ENCODE data around the gene NRG2. TPM values are rescaled to one million over a fixed set of nuclear protein-coding genes. Genes with fewer than 3 reads are reported as not detected.

The NRG2 gene
- under 1 TPM in 1 of 2 experiments, not detected in 1; 0.11 TPM for total RNA-seq

DNA sequence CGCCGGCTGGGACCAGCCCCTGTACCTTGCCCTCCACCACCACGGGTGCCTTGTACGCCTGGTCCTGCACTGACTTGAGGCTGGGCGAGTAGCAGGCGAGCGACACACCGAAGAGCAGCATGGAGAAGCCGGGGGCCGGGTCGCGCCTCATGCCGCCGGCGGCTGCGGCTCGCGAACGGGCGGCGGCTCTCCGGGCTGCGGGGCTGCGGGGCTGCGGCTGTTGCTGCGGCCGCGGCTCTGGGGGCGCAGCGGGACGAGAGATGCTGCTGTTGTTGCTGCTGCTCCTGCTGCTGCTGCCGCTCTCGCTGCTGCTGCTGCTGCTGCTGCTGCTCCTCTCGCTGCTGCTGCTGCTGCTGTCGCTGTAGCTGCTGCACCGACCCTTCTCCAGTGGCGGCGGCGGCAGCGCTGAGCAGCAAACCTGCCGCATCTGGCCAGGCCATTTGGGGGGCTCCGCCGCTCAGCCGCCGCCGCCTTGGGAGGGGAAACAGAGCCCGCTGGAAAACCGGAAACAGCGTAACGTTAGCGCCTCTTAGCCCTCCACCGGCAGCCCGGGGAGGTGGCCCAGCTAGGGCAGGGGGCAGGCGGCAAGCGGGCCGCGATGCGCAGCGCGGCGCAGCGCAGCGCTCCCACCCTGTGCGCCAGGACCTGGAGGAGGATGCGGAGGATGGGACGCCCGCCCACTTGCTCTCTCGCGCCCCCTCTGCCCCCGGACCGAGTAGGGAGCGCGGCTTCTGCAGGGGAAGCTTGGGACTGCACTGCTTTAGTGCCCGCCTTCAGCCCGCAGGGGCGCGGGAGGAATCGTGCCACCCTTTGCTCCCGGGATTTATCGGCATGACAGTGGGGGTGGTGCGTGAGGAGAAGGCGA lies at the start of gene NRG2:
TSS of gene NRG2 (minus strand) at position 657 of the 865 bp plus-strand sequence.
- no peaks in the 10 kb centered on the region for H3K9me3 Mint-ChIP-seq

DNA sequence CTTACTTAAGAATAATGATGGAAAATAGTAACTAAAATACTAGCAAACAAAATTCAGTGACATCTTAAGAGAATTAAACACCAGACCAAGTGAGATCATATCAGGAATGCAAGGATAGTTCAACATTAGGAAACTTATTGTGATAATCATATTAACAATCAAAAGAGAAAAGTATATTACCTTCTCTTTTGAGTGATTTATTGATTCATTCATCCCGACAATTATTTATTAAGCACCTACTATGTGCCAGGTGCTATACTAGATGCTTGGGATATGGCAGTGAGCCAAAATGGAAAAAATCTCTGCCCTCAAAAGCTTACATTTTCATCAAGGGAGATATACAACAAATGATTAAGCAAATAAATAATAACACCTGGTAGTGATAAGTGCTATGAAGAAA lies 47.2 kb upstream of the NRG2 start:
- H3K9me3 Mint-ChIP-seq: peaks cover 18% of the 10 kb centered on the region

More for the DNA sequence above, at the start of gene NRG2:
- Mint-ChIP-seq H3K36me3 (ENCODE audit: low read depth) (no peaks in the 10 kb centered on the region), H3K27ac (no peak within 1 kb of the TSS), H3K27me3 (peaks cover 50% of the 10 kb centered on the region), H3K4me1 (ENCODE audit: low read depth) (peaks cover 8% of the 10 kb centered on the region), H3K4me3 (peak within 1 kb of the TSS; percentile 66)
- TF ChIP-seq, protein P1, sequence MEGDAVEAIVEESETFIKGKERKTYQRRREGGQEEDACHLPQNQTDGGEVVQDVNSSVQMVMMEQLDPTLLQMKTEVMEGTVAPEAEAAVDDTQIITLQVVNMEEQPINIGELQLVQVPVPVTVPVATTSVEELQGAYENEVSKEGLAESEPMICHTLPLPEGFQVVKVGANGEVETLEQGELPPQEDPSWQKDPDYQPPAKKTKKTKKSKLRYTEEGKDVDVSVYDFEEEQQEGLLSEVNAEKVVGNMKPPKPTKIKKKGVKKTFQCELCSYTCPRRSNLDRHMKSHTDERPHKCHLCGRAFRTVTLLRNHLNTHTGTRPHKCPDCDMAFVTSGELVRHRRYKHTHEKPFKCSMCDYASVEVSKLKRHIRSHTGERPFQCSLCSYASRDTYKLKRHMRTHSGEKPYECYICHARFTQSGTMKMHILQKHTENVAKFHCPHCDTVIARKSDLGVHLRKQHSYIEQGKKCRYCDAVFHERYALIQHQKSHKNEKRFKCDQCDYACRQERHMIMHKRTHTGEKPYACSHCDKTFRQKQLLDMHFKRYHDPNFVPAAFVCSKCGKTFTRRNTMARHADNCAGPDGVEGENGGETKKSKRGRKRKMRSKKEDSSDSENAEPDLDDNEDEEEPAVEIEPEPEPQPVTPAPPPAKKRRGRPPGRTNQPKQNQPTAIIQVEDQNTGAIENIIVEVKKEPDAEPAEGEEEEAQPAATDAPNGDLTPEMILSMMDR (IDR thresholded peaks at IDR 0.05): peak; percentile 36
- CTCF ChIA-PET: interaction anchor here (1.0 to 2.8 kb wide), 7 partner anchors 11 to 102 kb away, joined by 3 to 14 read pairs (median 4); no protein-coding TSS in a partner anchor
- peak; percentile 47 for DNase-seq
- intact Hi-C loops (cut with micrococcal nuclease): no loop called here
- POLR2A ChIA-PET: interaction anchor here (0.8 kb wide), 1 partner anchor 72 kb away, joined by 3 read pairs; no protein-coding TSS in a partner anchor
- peak; percentile 81 for ATAC-seq

DNA sequence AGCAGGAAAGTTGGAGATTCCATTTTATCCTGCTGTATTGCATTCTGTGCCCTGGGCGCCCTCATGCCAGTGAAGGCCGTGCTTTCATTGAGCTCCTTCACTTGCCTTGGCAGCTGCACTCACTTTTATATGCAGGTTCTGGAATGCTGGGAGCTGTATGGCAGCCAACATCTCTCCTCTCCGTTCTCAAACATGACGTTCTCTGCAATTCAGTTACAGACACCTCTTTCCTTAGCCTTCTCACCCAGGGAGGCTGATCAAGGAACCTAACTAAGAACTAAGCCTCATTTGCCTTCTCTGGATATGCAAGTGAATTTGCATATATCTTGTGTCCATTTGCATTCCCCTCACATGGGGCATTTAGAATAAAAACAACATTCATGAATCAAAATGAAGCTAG lies 41.4 kb upstream of the NRG2 start:
- H3K27ac Mint-ChIP-seq: no peak overlapping the region
- ATAC-seq (no peak), DNase-seq (no peak)
- no peaks in the 10 kb centered on the region for H3K36me3 Mint-ChIP-seq (ENCODE audit: low read depth)
- H3K9me3 Mint-ChIP-seq: peaks cover 4% of the 10 kb centered on the region
- H3K4me1 Mint-ChIP-seq (ENCODE audit: low read depth): peaks cover 2% of the 10 kb centered on the region
- peaks cover 16% of the 10 kb centered on the region for H3K27me3 Mint-ChIP-seq
- TF ChIP-seq, protein P1 (IDR thresholded peaks at IDR 0.05): no peak
- intact Hi-C loops (cut with micrococcal nuclease): no loop called here
- POLR2A ChIA-PET: no interaction called here
- no peak overlapping the region for H3K4me3 Mint-ChIP-seq
- CTCF ChIA-PET: interaction anchor here (0.9 to 3.3 kb wide), 4 partner anchors 12 to 72 kb away, joined by 3 to 16 read pairs (median 3); no protein-coding TSS in a partner anchor

More for the DNA sequence above, 47.2 kb upstream of the NRG2 start:
- Mint-ChIP-seq H3K27me3 (peaks cover 7% of the 10 kb centered on the region), H3K36me3 (ENCODE audit: low read depth) (no peaks in the 10 kb centered on the region), H3K4me3 (no peak overlapping the region), H3K4me1 (ENCODE audit: low read depth) (peaks cover 1% of the 10 kb centered on the region), H3K27ac (no peak overlapping the region)
- ChIA-PET CTCF (no interaction called here), POLR2A (no interaction called here)
- ATAC-seq (no peak), DNase-seq (no peak)
- TF ChIP-seq, protein P1 (IDR thresholded peaks at IDR 0.05): no peak
- intact Hi-C loops (cut with micrococcal nuclease): no loop called here

DNA sequence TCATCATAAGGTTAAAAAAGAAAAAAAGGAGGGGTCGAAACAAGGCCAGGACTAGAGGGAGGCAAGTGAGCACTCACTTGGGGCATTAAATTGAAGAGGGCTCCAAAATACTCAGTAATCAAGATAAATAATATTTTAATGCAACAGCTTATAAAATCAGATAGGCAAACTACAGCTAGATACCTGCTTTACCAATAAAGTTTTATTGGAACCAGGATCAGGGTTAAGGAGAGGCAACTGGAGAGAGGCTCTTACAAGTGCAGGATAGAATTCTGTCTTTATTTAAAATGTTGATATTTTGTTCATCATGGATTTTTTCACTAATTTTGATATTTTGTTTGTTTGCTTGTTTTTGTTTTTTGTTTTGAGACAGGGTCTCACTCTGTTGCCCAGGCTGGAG lies 40.6 kb upstream of the NRG2 start:
- H3K27me3 Mint-ChIP-seq: peaks cover 16% of the 10 kb centered on the region
- ATAC-seq (no peak), DNase-seq (no peak)
- ChIA-PET CTCF (interaction anchor here (1.0 to 3.3 kb wide), 3 partner anchors 11 to 62 kb away, joined by 3 to 16 read pairs (median 4); no protein-coding TSS in a partner anchor), POLR2A (no interaction called here)
- H3K4me1 Mint-ChIP-seq (ENCODE audit: low read depth): peaks cover 2% of the 10 kb centered on the region
- TF ChIP-seq, protein P1 (IDR thresholded peaks at IDR 0.05): no peak
- H3K36me3 Mint-ChIP-seq (ENCODE audit: low read depth): no peaks in the 10 kb centered on the region
- H3K4me3 Mint-ChIP-seq: no peak overlapping the region
- intact Hi-C loops (cut with micrococcal nuclease): no loop called here
- no peak overlapping the region for H3K27ac Mint-ChIP-seq
- no peaks in the 10 kb centered on the region for H3K9me3 Mint-ChIP-seq

DNA sequence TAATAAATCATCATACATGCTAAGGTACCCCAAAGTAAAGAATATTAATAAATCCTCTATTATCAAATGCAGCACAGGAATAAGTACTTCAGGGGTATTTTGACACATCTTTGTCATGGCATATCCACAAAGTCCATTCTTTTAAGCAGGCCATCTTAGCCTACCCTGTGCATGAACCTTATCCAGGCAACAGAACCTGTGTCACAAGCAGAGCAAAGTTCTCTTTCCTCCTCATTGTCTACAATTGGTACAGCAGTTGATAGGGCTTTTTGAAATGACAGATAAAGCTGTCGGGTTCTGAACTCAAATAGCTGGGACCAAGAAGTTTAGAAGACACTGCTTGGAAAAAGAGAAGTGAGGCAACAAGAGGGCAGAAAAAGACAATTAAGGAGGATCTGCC lies 40.0 kb upstream of the NRG2 start:
- Mint-ChIP-seq H3K27ac (no peak overlapping the region), H3K36me3 (ENCODE audit: low read depth) (no peaks in the 10 kb centered on the region), H3K27me3 (peaks cover 16% of the 10 kb centered on the region), H3K9me3 (no peaks in the 10 kb centered on the region), H3K4me1 (ENCODE audit: low read depth) (peaks cover 2% of the 10 kb centered on the region), H3K4me3 (no peak overlapping the region)
- intact Hi-C loops (cut with micrococcal nuclease): no loop called here
- DNase-seq (no peak), ATAC-seq (no peak)
- POLR2A ChIA-PET: no interaction called here
- TF ChIP-seq, protein P1 (IDR thresholded peaks at IDR 0.05): no peak
- CTCF ChIA-PET: interaction anchor here (1.0 to 3.3 kb wide), 3 partner anchors 10 to 62 kb away, joined by 3 to 16 read pairs (median 4); no protein-coding TSS in a partner anchor

Measured in activated CD8-positive, alpha-beta T cell treated with anti-CD3 and anti-CD28 coated beads for 36 hours (primary cell).